Ramos (cell line): ENCODE results near the gene NADK.

Source experiments
- in situ Hi-C: fragments of 300-500 bp; cut with MboI; formaldehyde crosslinking; loops from one replicate; pipeline ENCODE4 v1.14.3; 2022; ENCODE audit warnings: low sequenced_read_pairs; ENCODE audit not compliant: unreplicated experiment

Gene NADK

DNA sequence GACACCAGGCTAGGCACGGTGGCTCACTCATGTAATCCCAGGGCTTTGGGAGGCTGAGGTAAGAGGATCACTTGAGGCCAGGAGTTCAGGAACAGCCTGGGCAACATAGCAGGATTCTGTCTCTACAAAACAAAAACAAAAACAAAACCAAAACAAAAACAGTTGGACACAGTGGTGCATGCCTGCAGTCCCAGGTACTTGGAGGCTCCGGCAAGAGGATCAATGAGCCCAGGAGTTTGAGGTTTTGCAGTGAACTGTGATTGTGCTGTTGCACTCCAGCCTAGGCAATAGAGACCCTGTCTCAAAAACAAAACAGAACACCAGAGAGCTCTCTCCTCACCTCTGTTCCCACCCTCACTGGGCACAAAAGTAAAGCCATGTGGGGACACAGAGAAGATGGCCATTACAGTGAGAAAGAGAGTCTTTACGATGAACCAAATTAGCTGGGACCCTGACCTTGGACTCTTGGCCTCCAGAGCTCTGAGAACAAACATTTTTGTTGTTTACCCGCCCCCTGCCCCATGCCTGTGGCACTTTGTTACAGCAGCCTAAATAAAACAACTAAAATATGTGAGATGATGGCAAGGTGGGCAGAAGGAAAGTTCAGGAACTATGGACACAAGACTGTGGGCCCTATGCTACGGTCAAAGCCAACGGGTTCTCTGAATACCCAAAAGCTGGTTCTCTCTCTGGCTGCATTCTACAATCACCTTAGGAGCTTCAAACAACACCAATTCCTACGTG is 9.8 kb downstream of the NADK start:
- in situ Hi-C loops: no loop called here

GRCh38 chr1:1764876-1765470 is 13.3 kb downstream of the NADK start:
- in situ Hi-C loops: no loop called here

GRCh38 chr1:1763657-1764621 is 14.3 kb downstream of the NADK start:
- in situ Hi-C loops: no loop called here

DNA sequence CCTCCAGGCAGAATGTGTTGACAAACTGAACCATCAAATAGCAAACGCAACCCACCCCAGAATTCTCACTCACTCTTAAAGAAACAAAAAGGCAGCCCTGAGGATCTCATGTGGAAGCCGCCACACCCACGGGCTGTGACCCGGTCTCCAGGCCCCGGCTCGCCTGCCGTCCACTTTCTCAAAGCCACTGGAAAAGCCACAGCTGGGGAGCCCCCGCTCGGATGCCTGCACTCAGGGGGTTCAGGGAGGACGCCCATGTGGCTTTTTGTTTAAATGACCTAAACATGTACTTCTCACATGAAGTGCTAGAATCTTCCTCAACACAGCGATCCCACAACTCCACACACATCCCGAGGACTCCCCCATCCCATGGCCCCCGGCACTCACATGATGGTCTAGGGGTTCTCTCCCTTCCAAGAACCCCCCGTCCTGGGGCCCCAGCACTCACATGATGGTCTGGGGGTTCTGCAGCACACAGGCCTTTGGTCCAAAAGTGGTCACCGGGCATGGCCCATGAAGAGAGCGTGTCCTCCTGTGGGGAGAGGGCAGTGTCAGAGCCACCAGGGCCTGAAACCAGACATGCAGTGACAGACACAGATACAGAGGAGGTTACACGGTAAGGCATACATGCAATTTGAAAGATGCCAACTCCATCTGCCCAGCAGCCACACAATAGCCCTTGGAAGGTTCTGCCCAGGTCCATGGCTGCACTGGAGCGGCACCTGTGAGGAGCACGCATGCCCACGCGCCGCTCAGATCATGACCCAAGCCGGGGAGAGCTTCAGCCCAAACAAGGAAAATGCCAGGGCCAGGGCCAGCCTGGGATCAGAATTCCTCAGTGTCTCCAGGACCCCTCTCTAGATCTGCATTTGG is 16.5 kb downstream of the NADK start:
- in situ Hi-C loops: no loop called here

DNA sequence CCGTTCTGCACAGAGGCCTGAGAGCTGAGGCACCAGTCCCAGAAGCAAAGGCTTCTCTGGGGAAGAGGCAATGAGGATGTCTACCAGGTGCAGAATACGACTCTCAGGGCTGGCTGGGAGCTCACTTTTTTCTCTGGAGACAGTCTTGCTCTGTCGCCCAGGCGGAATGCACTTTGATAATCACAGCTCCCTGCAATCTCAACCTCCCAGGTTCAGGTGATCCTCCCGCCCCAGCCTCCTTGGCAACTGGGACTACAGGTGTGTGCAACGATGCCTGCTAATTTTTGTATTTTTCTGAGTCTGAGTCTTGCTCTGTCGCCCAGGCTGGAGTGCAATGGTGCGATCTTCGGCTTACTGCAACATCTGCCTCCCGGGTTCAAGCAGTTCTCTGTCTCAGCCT is 17.6 kb downstream of the NADK start:
- in situ Hi-C loops: no loop called here

GRCh38 chr1:1760345-1760650 is 18.0 kb downstream of the NADK start:
- in situ Hi-C loops: no loop called here

DNA sequence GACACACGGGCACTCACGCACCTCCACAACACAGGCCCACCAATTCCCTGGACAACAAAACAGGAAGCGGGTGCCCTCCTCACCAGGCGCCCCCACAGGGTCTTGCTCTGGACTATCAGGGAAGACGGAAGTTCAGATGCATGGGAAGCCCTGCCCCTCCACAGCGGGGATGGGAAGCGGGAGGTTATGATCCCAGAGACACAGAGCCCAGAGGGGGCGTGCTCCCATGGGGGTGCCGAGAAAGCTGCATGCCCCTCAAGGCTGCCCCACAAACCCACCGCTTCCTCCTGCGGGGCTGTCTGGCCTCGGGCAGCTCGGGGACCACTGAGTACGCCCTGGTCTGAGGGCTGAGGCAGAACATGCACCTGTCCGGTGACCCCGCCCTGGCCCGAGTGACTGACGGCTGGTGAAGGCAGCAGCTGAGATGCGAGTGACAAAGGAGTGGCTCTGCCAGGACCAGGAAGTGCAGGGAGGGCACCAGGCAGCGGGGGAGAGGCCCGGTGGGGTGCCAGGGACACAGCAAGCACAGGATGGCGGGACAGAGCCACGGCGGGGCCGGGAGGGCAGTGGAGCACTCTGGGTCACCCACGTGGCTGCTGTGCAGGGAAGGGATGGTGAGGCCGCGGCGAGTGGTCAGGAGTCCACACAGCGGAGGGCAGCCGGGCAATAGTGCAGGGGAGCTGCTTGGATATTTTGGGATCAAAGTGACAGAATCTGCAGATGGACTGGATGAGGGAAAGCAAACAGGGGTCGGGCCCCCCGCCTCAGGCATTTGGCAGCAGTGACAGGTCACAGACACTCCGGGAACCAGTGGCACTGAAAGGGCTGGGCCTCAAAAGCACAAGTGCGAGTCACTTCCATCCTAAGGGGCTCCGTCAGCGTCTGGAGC is 18.6 kb downstream of the NADK start:
- in situ Hi-C loops: no loop called here

DNA sequence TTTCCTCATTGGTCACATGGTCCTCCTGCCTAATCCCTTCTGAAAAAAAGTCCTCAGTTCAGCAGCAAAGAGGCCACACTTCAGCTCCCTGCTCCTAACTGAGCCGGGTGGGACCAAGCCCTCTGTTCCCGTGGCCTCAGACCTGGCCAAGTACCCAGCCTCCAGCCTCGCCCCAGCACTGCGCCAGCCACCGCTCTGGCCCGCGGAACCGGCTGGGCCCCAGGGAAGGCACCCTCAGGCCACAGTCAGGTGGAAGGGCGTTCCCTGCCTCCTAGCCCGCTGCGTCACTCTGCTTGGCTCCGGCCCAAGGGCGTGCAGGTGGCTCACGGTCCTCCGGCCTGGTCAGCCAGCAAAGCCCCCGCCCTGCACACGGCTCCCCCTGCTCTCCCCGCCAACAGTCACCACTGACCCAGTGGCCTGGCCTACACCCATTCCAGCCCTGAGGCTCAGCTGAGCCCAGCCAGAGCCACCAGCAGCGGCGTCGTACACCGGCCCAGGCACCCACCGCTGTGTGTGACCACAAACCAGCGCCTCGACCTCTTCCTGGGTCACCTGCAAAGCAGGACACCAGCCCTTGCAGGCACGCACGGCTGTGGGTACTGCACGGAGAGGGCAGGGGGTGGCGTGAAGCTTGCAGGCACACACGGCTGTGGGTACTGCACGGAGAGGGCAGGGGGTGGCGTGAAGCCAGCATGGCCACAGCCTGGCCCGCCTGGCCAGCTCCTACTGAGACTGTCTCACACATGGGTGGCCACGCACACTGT is 19.4 kb downstream of the NADK start:
- in situ Hi-C loops: no loop called here

DNA sequence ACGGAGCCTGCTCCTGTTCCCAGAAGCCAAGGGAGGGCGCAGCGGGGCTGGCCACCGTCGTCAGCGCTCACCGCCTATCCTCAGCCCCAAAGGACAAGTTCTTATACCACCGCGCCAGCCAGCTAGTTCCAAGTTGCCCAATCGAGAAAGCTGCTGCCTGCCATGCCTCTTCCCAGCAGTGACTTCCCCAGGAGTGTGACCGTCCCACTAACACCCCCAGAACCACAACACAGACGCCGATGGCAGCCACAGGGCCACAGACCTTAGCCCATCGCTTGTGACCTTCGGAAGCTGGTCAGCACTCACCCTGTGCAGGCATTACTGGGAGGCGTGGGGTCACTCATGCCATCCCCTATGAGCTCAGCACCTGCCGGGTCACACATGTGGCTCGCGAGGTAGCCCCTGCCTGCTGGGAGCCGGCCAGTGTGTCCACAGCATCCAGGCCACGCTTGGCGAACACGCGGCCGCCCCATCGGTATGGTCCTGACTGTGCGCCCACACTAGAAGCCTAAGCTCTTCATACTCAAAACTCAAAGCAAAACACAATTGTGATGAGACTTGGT is 20.1 kb downstream of the NADK start:
- in situ Hi-C loops: no loop called here

GRCh38 chr1:1757422-1758058 is 20.7 kb downstream of the NADK start:
- in situ Hi-C loops: no loop called here

GRCh38 chr1:1756661-1757421 is 21.4 kb downstream of the NADK start:
- in situ Hi-C loops: no loop called here

DNA sequence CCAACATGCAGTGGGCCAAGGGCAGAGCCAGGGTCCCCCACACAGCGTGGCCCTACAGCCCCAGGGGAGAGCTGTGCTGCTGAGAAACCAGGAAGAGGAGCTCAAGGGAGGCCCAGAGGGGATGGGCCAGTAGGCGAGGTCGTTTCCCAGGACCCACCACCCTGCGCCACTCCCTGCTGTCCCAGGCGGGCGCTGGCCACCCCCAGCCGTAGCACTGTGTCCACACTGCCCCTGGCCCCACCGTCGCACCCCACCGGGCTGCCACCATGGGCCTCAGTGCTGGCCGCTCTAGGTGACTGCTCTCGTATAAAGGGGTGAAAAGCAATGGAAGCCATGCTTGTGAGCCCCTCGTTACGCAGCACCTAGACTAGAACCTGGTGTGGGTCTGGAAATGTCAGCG is 22.4 kb downstream of the NADK start:
- in situ Hi-C loops: no loop called here

DNA sequence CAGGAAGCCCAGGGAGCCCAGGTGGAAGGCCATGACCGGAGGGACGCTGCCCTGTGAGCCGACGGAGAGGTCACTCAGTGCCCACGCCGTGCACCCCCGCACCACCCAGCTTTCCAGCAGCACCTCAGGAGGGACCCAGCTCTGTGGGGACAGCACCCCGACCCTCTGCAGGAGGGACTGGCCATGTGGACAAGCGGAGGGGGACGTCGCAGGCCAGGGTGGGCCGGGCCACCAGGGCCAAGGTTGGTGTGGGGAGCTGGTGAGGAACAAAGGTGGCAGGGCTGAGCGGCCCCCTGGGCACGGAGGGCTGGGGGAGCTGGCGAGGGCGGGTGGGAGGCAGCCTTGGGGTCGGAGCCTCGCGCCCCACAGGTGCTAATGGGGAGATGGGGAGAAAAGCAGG is 22.8 kb downstream of the NADK start:
- in situ Hi-C loops: no loop called here

GRCh38 chr1:1754051-1754815 is 24.0 kb downstream of the NADK start:
- in situ Hi-C loops: no loop called here

DNA sequence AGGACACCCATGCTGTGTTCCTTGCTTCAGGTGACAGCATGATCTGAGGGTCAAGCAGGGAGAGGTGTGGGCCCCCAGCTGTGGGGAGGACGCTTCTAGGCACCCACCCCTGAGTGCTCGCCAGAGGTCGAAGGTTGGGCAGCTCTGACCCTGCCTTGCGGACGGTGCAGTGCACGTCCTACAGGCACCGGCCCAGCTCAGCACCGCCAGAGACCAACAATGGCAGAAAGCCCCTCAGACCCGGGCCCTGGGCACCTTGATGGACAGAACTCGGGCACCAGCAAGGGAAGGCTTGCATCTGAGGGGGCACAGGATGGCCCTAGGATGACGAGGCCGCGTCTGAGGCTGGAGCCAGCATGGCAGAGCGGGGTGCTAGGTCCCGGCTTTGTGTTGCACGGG is 24.7 kb downstream of the NADK start:
- in situ Hi-C loops: no loop called here
